ENCODE data around the gene MAP1A. TPM values are rescaled to one million over a fixed set of nuclear protein-coding genes. Genes with fewer than 3 reads are reported as not detected.

MAP1A gene
- total and polyA plus RNA-seq, 2 of the 13 experiments (the other 11 are each of a cell fraction or from before 2014, with no cell fraction given) = 0.01 to 0.07 TPM

DNA sequence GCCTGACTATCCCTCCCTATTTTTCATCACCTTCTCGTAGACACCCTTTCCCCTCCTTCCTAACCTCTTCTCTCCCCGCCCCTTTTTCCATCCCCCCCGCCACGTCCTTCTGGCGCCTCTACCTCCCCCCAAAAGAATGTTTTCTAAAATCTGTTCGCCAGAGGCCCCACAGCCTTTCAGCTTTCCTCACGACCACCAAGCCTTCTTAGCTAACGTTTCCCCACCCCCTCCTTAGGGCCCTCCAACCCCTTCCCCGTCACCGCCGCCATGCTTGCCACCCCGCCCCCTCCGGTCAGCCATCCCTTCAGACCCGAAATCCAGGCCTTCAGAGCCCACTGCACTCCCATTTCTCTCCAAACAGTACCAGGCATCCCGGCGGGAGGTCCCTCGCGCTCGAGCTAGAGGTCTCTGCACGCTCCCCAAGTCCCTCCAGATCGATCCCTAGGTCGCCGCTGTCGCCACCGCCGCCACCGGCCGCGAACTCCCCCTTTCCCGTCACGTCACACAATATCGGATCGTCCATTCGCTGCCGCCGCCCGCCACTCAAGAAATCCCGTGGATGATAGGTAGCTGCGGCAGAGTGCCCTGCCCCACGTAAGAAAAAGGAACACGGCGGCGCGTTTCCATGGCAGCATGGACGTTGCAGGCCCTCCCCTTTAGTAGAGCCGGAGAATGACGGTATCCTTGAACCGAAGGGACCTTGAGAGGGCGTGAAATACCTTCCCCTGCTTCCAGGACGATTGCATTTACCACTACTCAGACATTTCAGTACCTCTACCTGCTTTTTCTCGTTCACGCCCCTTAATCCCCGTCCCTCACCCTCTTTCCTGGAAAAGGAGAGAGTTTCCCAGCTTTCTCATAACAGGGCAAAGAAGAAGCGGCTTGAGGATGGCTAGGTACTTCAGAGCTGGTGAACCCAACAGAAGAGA is 24.5 kb upstream of the MAP1A start, which contains the start of gene TP53BP1 (continued):
- TF ChIP-seq, protein P1, sequence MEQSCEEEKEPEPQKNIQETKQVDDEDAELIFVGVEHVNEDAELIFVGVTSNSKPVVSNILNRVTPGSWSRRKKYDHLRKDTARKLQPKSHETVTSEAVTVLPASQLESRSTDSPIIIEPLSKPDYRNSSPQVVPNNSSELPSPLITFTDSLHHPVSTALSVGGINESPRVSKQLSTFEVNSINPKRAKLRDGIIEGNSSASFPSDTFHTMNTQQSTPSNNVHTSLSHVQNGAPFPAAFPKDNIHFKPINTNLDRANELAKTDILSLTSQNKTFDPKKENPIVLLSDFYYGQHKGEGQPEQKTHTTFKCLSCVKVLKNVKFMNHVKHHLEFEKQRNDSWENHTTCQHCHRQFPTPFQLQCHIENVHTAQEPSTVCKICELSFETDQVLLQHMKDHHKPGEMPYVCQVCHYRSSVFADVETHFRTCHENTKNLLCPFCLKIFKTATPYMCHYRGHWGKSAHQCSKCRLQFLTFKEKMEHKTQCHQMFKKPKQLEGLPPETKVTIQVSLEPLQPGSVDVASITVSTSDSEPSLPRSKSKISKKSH (CRISPR knock-in tag; IDR thresholded peaks at IDR 0.05; ENCODE audit: borderline replicate concordance) = peak; percentile 29; the same call in 1 of the 2 replicates
- TF ChIP-seq RAD21 (CRISPR knock-in tag; IDR thresholded peaks at IDR 0.05) = no peak
- peak; percentile 93 for TF ChIP-seq ASH2L (IDR thresholded peaks at IDR 0.05; ENCODE audit: insufficient read length, low read depth, low read length)
- TF ChIP-seq KMT2A (CRISPR knock-in tag; IDR thresholded peaks at IDR 0.05) = 0 out of 2 replicates have a peak, but pooled peaks have one; percentile 24
- no peak for TF ChIP-seq MAFG (CRISPR knock-in tag; IDR thresholded peaks at IDR 0.05)
- TF ChIP-seq KDM4B (CRISPR knock-in tag; IDR thresholded peaks at IDR 0.05) = no peak
- TF ChIP-seq, protein P2, sequence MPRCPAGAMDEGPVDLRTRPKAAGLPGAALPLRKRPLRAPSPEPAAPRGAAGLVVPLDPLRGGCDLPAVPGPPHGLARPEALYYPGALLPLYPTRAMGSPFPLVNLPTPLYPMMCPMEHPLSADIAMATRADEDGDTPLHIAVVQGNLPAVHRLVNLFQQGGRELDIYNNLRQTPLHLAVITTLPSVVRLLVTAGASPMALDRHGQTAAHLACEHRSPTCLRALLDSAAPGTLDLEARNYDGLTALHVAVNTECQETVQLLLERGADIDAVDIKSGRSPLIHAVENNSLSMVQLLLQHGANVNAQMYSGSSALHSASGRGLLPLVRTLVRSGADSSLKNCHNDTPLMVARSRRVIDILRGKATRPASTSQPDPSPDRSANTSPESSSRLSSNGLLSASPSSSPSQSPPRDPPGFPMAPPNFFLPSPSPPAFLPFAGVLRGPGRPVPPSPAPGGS (CRISPR knock-in tag; IDR thresholded peaks at IDR 0.05) = peak; percentile 61; the same call in 1 of the 2 replicates
- no peak for TF ChIP-seq MAFK (conservative IDR thresholded peaks at IDR 0.05 in 1 of 2, IDR thresholded peaks at IDR 0.05 in 1 of 2; ENCODE audit: low read length in 2 of 2)
- no peak for TF ChIP-seq ZFP82 (CRISPR knock-in tag; IDR thresholded peaks at IDR 0.05; ENCODE audit: borderline replicate concordance)
- 0 out of 4 replicates have a peak, but pooled peaks have one; percentile 18 to 58 for TF ChIP-seq HMGXB4 (CRISPR knock-in tag; IDR thresholded peaks at IDR 0.05; ENCODE audit: borderline replicate concordance in 1 of 2, low read depth in 1 of 2)
- no peak for TF ChIP-seq CBFB (CRISPR knock-in tag; IDR thresholded peaks at IDR 0.05)
- TF ChIP-seq UBTF (CRISPR knock-in tag; IDR thresholded peaks at IDR 0.05) = 0 out of 2 replicates have a peak, but pooled peaks have one; percentile 29
- TF ChIP-seq ZFYVE20 (CRISPR knock-in tag; IDR thresholded peaks at IDR 0.05; ENCODE audit: borderline replicate concordance, low read depth) = no peak
- TF ChIP-seq ZNF337 (CRISPR knock-in tag; IDR thresholded peaks at IDR 0.05; ENCODE audit: borderline replicate concordance, low read depth) = 0 out of 2 replicates have a peak, but pooled peaks have one; percentile 21
- TF ChIP-seq, protein P3, sequence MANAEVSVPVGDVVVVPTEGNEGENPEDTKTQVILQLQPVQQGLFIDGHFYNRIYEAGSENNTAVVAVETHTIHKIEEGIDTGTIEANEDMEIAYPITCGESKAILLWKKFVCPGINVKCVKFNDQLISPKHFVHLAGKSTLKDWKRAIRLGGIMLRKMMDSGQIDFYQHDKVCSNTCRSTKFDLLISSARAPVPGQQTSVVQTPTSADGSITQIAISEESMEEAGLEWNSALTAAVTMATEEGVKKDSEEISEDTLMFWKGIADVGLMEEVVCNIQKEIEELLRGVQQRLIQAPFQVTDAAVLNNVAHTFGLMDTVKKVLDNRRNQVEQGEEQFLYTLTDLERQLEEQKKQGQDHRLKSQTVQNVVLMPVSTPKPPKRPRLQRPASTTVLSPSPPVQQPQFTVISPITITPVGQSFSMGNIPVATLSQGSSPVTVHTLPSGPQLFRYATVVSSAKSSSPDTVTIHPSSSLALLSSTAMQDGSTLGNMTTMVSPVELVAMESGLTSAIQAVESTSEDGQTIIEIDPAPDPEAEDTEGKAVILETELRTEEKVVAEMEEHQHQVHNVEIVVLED (CRISPR knock-in tag; IDR thresholded peaks at IDR 0.05; ENCODE audit: borderline replicate concordance) = peak; percentile 90
- TF ChIP-seq POLR2G (IDR thresholded peaks at IDR 0.05; ENCODE audit: low read depth, low read length) = peak; percentile 54
- no peak for TF ChIP-seq SATB2 (CRISPR knock-in tag; IDR thresholded peaks at IDR 0.05)
- peak; percentile 41; the same call in 1 of the 2 replicates for TF ChIP-seq KDM5A (IDR thresholded peaks at IDR 0.05; ENCODE audit: borderline replicate concordance, low read length)

Data from HepG2 (cell line).